CD8-positive, alpha-beta memory T cell (primary cell): Measurements from ENCODE around the gene RNF150. TPM values are rescaled to one million over a fixed set of nuclear protein-coding genes. Genes with fewer than 3 reads are reported as not detected.

ENCODE experiments used
- CTCF ChIA-PET: fragments of 350-600 bp; sonication (Branson Sonifier 250); formaldehyde crosslinking; loops from one replicate; lab custom pipeline; 2021; ENCODE audit warnings: antibody characterized with exemption; lab: Charles Lee
- POLR2A ChIA-PET: fragments of 350-600 bp; sonication (Branson Sonifier 250); formaldehyde crosslinking; loops from one replicate; lab custom pipeline; 2021; ENCODE audit warnings: antibody characterized with exemption; lab: Charles Lee
- DNase-seq, 5 donors: peaks; one replicate each; pipeline versions ENCODE4 v3.0.0 to v3.0.0-alpha.2; 2020 to 2022; ENCODE audit warnings: mixed read lengths in 1 of 5
- H3K27ac ChIP-seq: one replicate; pipeline ENCODE4 v1.7.0; 2013; ENCODE audit warnings: low read depth, mild to moderate bottlenecking, low read length, moderate library complexity
- H3K27me3 ChIP-seq: 2 replicates; pipeline ENCODE4 v1.7.0; 2013; ENCODE audit warnings: low read length, mild to moderate bottlenecking; ENCODE audit not compliant: insufficient read depth, poor library complexity, severe bottlenecking
- H3K36me3 ChIP-seq: 2 replicates; pipeline ENCODE4 v1.7.0; 2013; ENCODE audit warnings: mild to moderate bottlenecking, low read length, moderate library complexity; ENCODE audit not compliant: insufficient read depth
- H3K4me1 ChIP-seq: 2 replicates; pipeline ENCODE4 v1.7.0; 2013; ENCODE audit warnings: mild to moderate bottlenecking, low read length, moderate library complexity; ENCODE audit not compliant: insufficient read depth
- H3K4me3 ChIP-seq: 2 replicates; pipeline ENCODE4 v1.7.0; 2013; ENCODE audit warnings: mild to moderate bottlenecking, low read length
- H3K9me3 ChIP-seq: 2 replicates; pipeline ENCODE4 v1.7.0; 2013; ENCODE audit warnings: mild to moderate bottlenecking, low read length
- H3K27ac Mint-ChIP-seq, 8 donors: one replicate each; pipeline ENCODE4 v1.8.0; 2020 to 2021; ENCODE audit warnings: mixed read lengths in 8 of 8, mild to moderate bottlenecking in 6 of 8, inconsistent platforms in 3 of 8, moderate library complexity in 3 of 8
- H3K27me3 Mint-ChIP-seq, 2 donors: one replicate each; pipeline ENCODE4 v1.8.0; 2020 to 2021; ENCODE audit warnings: mixed read lengths in 2 of 2, mild to moderate bottlenecking in 1 of 2, moderate library complexity in 1 of 2
- H3K36me3 Mint-ChIP-seq, 3 donors: one replicate each; pipeline ENCODE4 v1.8.0; 2020 to 2021; ENCODE audit warnings: mixed read lengths in 3 of 3, inconsistent platforms in 1 of 3, mild to moderate bottlenecking in 1 of 3
- H3K4me1 Mint-ChIP-seq, 3 donors: one replicate each; pipeline ENCODE4 v1.8.0; 2020 to 2021; ENCODE audit warnings: mixed read lengths in 3 of 3, inconsistent platforms in 1 of 3, mild to moderate bottlenecking in 1 of 3
- H3K4me3 Mint-ChIP-seq, 7 donors: one replicate each; pipeline ENCODE4 v1.8.0; 2020 to 2021; ENCODE audit warnings: mixed read lengths in 7 of 7, mild to moderate bottlenecking in 6 of 7, moderate library complexity in 4 of 7, inconsistent platforms in 2 of 7
- H3K9me3 Mint-ChIP-seq, 5 donors: one replicate each; pipeline ENCODE4 v1.8.0; 2020 to 2022; ENCODE audit warnings: mixed read lengths in 5 of 5, mild to moderate bottlenecking in 3 of 5, moderate library complexity in 2 of 5, inconsistent platforms in 1 of 5
- polyA plus RNA-seq: library from polyadenylated mRNA; unstranded; fragments of 300-500 nt; fragmentation: Illumina TruSeq; gene quantifications from one replicate; pipeline ENCODE4 v1.2.3, GENCODE V29; 2021
- total RNA-seq, 2 experiments: library from RNA; stranded (reverse); gene quantifications; one replicate each; pipeline ENCODE4 v1.2.3, GENCODE V29; 2021

Gene RNF150
- total and polyA plus RNA-seq, 3 experiments from 2014 or later, result not detected

DNA sequence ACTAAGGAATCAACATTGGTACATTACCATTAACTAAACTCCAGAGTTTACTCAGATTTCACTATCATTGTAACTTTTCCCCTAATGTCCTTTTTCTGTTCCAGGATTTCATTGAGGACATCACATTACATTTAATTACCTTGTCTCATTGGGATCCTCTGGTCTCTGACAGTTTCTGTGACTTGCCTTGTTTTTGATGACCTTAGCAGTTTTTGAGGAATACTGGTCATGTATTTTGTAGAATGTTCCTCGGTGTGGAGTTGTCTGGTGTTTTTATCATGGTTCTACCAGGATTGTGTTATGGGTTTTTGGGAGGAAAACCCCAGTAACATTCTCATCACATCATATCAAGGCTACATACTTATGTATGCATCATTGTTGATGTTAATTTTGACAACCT is 281.5 kb downstream of the RNF150 start:
- H3K9me3 Mint-ChIP-seq, result no peaks in the 10 kb centered on the region
- no peaks in the 10 kb centered on the region for H3K4me1 Mint-ChIP-seq
- H3K4me3 Mint-ChIP-seq, result no peak overlapping the region
- no peak for DNase-seq
- H3K4me1 ChIP-seq, result no peaks in the 10 kb centered on the region
- ChIA-PET POLR2A (no interaction called here), CTCF (no interaction called here)
- no peak overlapping the region for H3K4me3 ChIP-seq
- no peaks in the 10 kb centered on the region for H3K9me3 ChIP-seq
- no peak overlapping the region for H3K27ac ChIP-seq
- H3K27me3 Mint-ChIP-seq, result peaks cover 8 to 20% of the 10 kb centered on the region in 2 donors
- no peak overlapping the region for H3K27ac Mint-ChIP-seq
- H3K36me3 ChIP-seq, result no peaks in the 10 kb centered on the region
- no peaks in the 10 kb centered on the region for H3K27me3 ChIP-seq
- H3K36me3 Mint-ChIP-seq, result no peaks in the 10 kb centered on the region

DNA sequence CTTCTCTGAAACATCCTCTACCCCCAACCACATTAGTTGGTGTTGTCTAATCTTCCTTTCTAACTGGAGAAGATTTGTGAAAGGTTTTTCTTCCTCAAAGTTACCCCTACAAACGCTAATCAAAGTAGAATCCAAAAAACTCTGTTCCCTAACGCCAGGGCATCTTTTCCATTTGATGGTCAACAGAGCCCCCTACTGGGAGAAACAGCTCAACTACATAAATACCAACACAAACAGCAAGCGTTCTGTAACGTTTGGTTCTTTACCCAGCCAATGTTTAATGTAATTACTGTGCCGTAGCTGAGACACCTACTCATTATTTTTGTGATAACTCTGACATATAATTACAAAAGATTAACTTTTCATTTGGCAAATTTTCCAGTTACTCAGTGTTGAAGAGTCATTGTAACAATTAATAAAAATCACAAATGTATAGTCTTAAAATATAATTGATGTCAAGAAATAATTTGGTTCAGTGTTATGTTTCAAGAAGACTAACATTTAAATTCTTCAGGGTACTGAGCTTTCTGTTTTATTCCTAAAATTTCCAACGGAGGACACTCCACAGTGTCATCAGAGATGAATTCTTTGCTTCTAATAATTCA is 282.1 kb downstream of the RNF150 start:
- Histone ChIP-seq H3K4me1 (no peaks in the 10 kb centered on the region), H3K4me3 (no peak overlapping the region), H3K27me3 (no peaks in the 10 kb centered on the region), H3K36me3 (no peaks in the 10 kb centered on the region), H3K27ac (no peak overlapping the region), H3K9me3 (no peaks in the 10 kb centered on the region)
- CTCF ChIA-PET, result no interaction called here
- no peak for DNase-seq
- Mint-ChIP-seq H3K27me3 (peaks cover 8 to 16% of the 10 kb centered on the region in 2 donors), H3K9me3 (no peaks in the 10 kb centered on the region), H3K4me3 (no peak overlapping the region), H3K27ac (peak overlapping the region in 1 of 8 donors; percentile 29), H3K36me3 (no peaks in the 10 kb centered on the region), H3K4me1 (no peaks in the 10 kb centered on the region)
- POLR2A ChIA-PET, result no interaction called here

DNA sequence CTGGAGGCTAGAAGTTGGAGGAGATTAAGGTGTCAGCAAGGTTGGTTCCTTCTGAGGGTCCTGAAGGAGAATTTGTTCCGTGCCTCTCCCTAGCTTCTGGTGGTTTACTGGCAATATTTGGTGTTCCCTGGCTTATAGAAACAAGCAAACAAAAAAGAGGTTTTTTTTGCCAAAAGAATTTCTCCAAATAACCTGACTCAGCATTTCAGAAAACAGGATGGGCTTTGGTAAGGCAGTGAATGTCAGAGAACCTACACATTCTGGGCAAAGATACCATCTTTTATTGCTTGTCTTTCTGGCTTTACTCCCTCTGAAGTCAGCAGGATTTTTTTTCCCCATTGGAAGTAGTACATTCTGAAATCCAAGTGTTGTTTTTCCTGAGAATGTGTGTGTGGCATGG is 283.7 kb downstream of the RNF150 start:
- Histone ChIP-seq H3K27me3 (no peaks in the 10 kb centered on the region), H3K4me1 (no peaks in the 10 kb centered on the region), H3K9me3 (no peaks in the 10 kb centered on the region), H3K4me3 (no peak overlapping the region), H3K27ac (no peak overlapping the region), H3K36me3 (no peaks in the 10 kb centered on the region)
- no peak for DNase-seq
- ChIA-PET POLR2A (no interaction called here), CTCF (no interaction called here)
- H3K27ac Mint-ChIP-seq, result no peak overlapping the region
- peaks cover 0 to 7% (median 0%) of the 10 kb centered on the region in 5 donors for H3K9me3 Mint-ChIP-seq
- no peaks in the 10 kb centered on the region for H3K4me1 Mint-ChIP-seq
- no peaks in the 10 kb centered on the region for H3K36me3 Mint-ChIP-seq
- no peak overlapping the region for H3K4me3 Mint-ChIP-seq
- H3K27me3 Mint-ChIP-seq, result peaks cover 6 to 17% of the 10 kb centered on the region in 2 donors

DNA sequence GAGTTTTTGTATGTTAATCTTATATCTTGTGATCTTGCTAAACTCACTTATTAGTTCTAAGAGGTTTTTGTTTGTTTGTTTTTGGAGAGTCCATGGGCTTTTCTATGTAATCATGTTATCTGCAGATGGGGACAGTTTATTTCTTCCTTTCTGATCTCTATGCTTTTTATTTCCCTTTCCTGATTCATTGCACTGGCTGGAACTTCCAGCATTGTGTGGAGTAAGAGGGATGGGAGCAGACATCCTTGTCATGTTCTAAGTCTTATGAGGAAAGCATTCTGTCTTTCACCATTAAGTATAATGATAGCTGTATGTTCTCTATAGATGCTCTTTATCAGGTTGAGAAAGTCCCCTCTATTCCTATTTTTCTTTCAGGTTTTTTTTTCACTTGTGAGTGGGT is 286.5 kb downstream of the RNF150 start:
- Mint-ChIP-seq H3K4me3 (no peak overlapping the region), H3K27ac (no peak overlapping the region), H3K36me3 (no peaks in the 10 kb centered on the region), H3K9me3 (peaks cover 0 to 7% (median 0%) of the 10 kb centered on the region in 5 donors), H3K4me1 (no peaks in the 10 kb centered on the region), H3K27me3 (peaks cover 6 to 13% of the 10 kb centered on the region in 2 donors)
- ChIA-PET CTCF (no interaction called here), POLR2A (no interaction called here)
- no peaks in the 10 kb centered on the region for H3K4me1 ChIP-seq
- DNase-seq, result no peak
- no peak overlapping the region for H3K4me3 ChIP-seq
- no peak overlapping the region for H3K27ac ChIP-seq
- H3K9me3 ChIP-seq, result no peaks in the 10 kb centered on the region
- no peaks in the 10 kb centered on the region for H3K27me3 ChIP-seq
- H3K36me3 ChIP-seq, result no peaks in the 10 kb centered on the region

DNA sequence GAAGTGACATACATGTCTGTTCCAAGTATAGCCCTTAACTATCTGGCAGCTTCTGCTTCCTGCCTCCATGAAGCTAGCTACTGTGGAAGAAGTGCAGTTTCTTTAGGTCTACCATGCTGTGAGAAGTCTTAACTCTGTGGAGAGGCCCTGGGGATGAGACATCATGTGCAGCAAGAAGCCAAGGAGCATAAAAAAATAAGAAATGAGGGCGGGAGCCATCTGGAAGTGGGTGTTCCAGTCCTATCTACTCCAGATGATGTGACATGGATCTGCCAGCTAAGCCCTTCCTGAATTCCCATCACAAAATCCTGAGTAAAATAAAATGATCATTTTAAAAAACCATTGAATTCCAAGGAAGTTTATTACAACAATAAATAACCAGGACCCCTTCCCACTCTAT is 289.2 kb downstream of the RNF150 start:
- peaks cover 5 to 6% of the 10 kb centered on the region in 2 donors for H3K27me3 Mint-ChIP-seq
- no peaks in the 10 kb centered on the region for H3K27me3 ChIP-seq
- no peaks in the 10 kb centered on the region for H3K9me3 ChIP-seq
- H3K4me1 Mint-ChIP-seq, result no peaks in the 10 kb centered on the region
- no peaks in the 10 kb centered on the region for H3K36me3 ChIP-seq
- ChIA-PET CTCF (no interaction called here), POLR2A (no interaction called here)
- no peak overlapping the region for H3K4me3 ChIP-seq
- peak overlapping the region in 1 of 7 donors; percentile 57 for H3K4me3 Mint-ChIP-seq
- no peak overlapping the region for H3K27ac Mint-ChIP-seq
- H3K9me3 Mint-ChIP-seq, result peaks cover 0 to 7% (median 0%) of the 10 kb centered on the region in 5 donors
- H3K27ac ChIP-seq, result no peak overlapping the region
- H3K36me3 Mint-ChIP-seq, result no peaks in the 10 kb centered on the region
- DNase-seq, result no peak
- H3K4me1 ChIP-seq, result no peaks in the 10 kb centered on the region

DNA sequence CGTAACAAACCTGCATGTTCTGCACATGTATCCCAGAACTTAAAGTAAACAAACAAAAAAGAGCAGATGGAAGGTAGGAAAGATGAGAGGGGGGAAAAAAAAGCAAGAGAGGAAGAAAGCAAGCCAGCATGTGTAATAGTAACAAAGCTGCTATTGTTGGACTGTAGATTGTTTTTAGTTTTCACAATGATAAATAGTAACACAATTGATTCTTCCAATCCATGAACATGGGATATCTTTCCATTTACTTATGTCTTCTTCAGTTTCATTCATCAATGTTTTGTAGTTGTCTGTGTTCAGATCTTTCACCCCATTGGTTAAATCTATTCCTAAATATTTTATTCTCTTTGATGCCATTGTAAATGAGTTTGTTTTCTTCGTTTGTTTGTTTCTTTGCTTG is 292.1 kb downstream of the RNF150 start:
- Mint-ChIP-seq H3K9me3 (peaks cover 0 to 7% (median 0%) of the 10 kb centered on the region in 5 donors), H3K27me3 (peaks cover 0 to 9% of the 10 kb centered on the region in 2 donors), H3K36me3 (no peaks in the 10 kb centered on the region), H3K27ac (no peak overlapping the region), H3K4me3 (no peak overlapping the region), H3K4me1 (no peaks in the 10 kb centered on the region)
- Histone ChIP-seq H3K9me3 (no peaks in the 10 kb centered on the region), H3K27ac (no peak overlapping the region), H3K27me3 (no peaks in the 10 kb centered on the region), H3K4me3 (no peak overlapping the region), H3K36me3 (no peaks in the 10 kb centered on the region), H3K4me1 (no peaks in the 10 kb centered on the region)
- DNase-seq, result no peak
- ChIA-PET CTCF (no interaction called here), POLR2A (no interaction called here)

DNA sequence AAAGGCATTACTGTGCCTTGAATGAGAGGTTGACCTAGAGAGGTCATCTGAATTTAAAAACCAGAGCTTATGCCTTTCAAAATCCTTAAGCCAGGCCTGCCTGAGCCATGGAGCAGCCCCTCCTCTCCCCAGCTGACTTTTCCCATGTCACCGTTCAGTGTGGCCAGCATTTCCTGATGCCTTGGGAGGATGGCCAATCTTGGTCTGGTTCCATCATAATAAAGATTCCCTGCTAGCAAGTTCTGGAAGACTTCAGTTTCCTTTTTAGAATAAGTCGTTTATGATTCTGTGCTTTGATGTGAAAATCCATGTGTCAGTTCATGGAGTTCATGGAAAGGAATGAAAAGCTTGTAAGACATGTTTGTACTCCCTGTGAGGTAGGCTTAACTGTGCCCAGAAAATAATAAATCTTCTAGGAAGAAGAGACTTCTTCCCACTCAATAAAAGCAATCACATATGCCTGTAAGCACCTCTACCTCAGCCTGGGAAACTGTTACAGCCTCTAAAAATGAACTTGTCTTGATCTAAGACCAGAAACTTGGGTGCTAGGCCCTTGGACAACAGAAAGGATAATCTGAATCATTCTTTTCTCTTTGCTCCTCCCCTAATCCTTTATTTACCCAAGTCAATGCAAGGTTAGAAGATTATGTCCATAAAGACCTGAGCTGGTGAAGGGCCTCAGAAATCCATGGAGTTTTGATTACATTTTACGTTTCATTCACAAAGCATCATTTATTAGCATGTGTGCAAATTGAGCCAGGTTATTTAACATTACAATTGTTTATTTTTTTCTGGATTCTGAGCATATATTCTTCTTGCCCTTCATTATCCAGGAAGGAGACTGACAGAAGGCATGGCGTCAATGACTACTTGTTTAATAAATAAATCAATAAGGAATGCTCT is 293.1 kb downstream of the RNF150 start:
- Mint-ChIP-seq H3K4me3 (no peak overlapping the region), H3K27ac (no peak overlapping the region), H3K9me3 (peaks cover 0 to 2% (median 0%) of the 10 kb centered on the region in 5 donors), H3K4me1 (no peaks in the 10 kb centered on the region), H3K27me3 (peaks cover 0 to 3% of the 10 kb centered on the region in 2 donors), H3K36me3 (no peaks in the 10 kb centered on the region)
- no peak for DNase-seq
- Histone ChIP-seq H3K27me3 (no peaks in the 10 kb centered on the region), H3K36me3 (no peaks in the 10 kb centered on the region), H3K4me1 (no peaks in the 10 kb centered on the region), H3K27ac (no peak overlapping the region), H3K4me3 (no peak overlapping the region), H3K9me3 (no peaks in the 10 kb centered on the region)
- POLR2A ChIA-PET, result no interaction called here
- CTCF ChIA-PET, result no interaction called here

DNA sequence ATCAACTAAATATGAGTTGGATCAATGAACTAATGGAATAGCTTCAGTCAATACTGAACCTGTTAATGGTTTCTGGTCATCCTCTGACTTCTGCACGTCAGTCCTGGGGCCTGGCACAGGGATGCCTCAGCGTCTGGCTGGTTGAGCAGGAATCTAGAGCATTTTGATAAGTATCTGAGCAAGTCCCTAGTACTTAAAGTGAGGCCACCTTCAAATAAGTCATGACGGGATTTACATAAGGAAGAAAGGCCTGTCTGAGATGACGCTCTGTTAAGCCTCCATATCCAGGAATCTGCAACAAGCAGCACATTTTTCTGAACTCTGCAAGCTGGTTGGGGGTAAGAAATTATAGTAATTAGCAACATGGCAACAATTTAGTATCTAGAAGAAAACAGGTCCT is 293.9 kb downstream of the RNF150 start:
- Mint-ChIP-seq H3K36me3 (no peaks in the 10 kb centered on the region), H3K27ac (no peak overlapping the region), H3K9me3 (peaks cover 0 to 2% (median 0%) of the 10 kb centered on the region in 5 donors), H3K4me3 (no peak overlapping the region), H3K4me1 (no peaks in the 10 kb centered on the region), H3K27me3 (peaks cover 0 to 3% of the 10 kb centered on the region in 2 donors)
- no peak for DNase-seq
- no peaks in the 10 kb centered on the region for H3K36me3 ChIP-seq
- no peaks in the 10 kb centered on the region for H3K4me1 ChIP-seq
- no peaks in the 10 kb centered on the region for H3K27me3 ChIP-seq
- CTCF ChIA-PET, result no interaction called here
- no peaks in the 10 kb centered on the region for H3K9me3 ChIP-seq
- H3K4me3 ChIP-seq, result no peak overlapping the region
- POLR2A ChIA-PET, result no interaction called here
- H3K27ac ChIP-seq, result no peak overlapping the region
